H1 (cell line): ENCODE data around the gene MRPS27. TPM values are rescaled to one million over a fixed set of nuclear protein-coding genes. Genes with fewer than 3 reads are reported as not detected.

ENCODE experiments used
- ASH2L ChIP-seq: fragments of 200-600, 300-600 bp; sonication (generic); IDR thresholded peaks from one replicate; pipeline ENCODE4 v1.7.1; 2017; ENCODE audit warnings: low read length
- ATF2 ChIP-seq: IDR thresholded peaks from 2 replicates; pipeline ENCODE4 v1.6.1; 2012; ENCODE audit warnings: low read length, inconsistent platforms
- CHD2 ChIP-seq: IDR thresholded peaks from 2 replicates; pipeline ENCODE4 v1.6.1; 2012; ENCODE audit warnings: low read length, improper control_type of control experiment
- CHD7 ChIP-seq: fragments of 300-600 bp; sonication (generic); IDR thresholded peaks from 2 replicates; pipeline ENCODE4 v1.7.1; 2012; ENCODE audit warnings: low read length, moderate library complexity, mild to moderate bottlenecking, inconsistent platforms; ENCODE audit not compliant: insufficient replicate concordance
- FOSL1 ChIP-seq: IDR thresholded peaks from 2 replicates; pipeline ENCODE4 v1.6.1; 2011; ENCODE audit warnings: mild to moderate bottlenecking, low read depth, low read length, moderate library complexity; ENCODE audit not compliant: insufficient read depth
- polyA plus RNA-seq, 7 experiments: library from polyadenylated mRNA; depleted of rRNA in 3 of 7; stranded (reverse) in 5 of 7; unstranded in 2 of 7; fragments of >200 nt in 5 of 7; fragments of 200-250 nt in 2 of 7; gene quantifications; 1 replicate in 5 of 7; 2 replicates in 1 of 7; 4 replicates in 1 of 7; pipeline versions ENCODE4 v1.2.1 to v1.2.3, GENCODE V29; 2011 to 2013; ENCODE audit warnings: missing spikeins in 2 of 7, mixed read lengths in 2 of 7
- total RNA-seq: library from RNA; stranded (reverse); fragmentation: NEBNext Ultra II Directional; extraction: Animal tissue kit (Norgen Biotek cat#: 25700); gene quantifications from 2 replicates; pipeline ENCODE4 v1.2.1, GENCODE V29; 2021

The MRPS27 gene
- total and polyA plus RNA-seq, 2 of the 8 experiments (the other 6 are each of a cell fraction or from before 2014, with no cell fraction given), result 93.2 to 102 TPM

GRCh38 chr5:72238712-72239445 lies 81.2 kb downstream of the MRPS27 start (continued):
- TF ChIP-seq CHD7 (peak; percentile 83), ATF2 (no peak), CHD2 (no peak), FOSL1 (no peak), ASH2L (peak; percentile 51)
